Measurements from ENCODE around the gene ZNF566.
A peak's percentile ranks its signal among the peaks of the same experiment; 100 is the strongest.
"Not testable (repeated sequence)": the region's sequence is repeated elsewhere in the genome, so short reads cannot be mapped to it uniquely, and the experiment has no call there.

The ZNF566 gene

GRCh38 chr19:36492689-36493453 lies 3.5 kb upstream of the ZNF566 start:
- H3K9me3 ChIP-seq (ENCODE audit: control insufficient read depth, insufficient read depth, low read length); H3K27me3 ChIP-seq (ENCODE audit: control insufficient read depth, insufficient read depth, low read length); H3K9ac ChIP-seq (ENCODE audit: low read depth, low read length); H3K36me3 ChIP-seq (ENCODE audit: control insufficient read depth, insufficient read depth, low read length); H3K4me3 ChIP-seq (ENCODE audit: low read depth, low read length); H3K4me1 ChIP-seq (ENCODE audit: control insufficient read depth, insufficient read depth, low read length): not testable (repeated sequence)

DNA sequence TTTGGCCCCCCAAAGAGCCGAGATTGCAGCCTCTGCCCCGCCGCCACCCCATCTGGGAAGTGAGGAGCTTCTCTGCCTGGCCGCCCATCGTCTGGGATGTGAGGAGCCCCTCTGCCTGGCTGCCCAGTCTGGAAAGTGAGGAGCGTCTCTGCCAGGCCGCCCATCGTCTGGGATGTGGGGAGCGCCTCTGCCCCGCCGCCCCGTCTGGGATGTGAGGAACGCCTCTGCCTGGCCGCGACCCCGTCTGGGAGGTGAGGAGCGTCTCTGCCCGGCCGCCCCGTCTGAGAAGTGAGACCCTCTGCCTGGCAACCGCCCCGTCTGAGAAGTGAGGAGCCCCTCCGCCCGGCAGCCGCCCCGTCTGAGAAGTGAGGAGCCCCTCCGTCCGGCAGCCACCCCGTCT lies 1.5 kb upstream of the ZNF566 start:
- not testable (repeated sequence) for H3K4me3 ChIP-seq (ENCODE audit: low read depth, low read length)

GRCh38 chr19:36489920-36490415 lies 607 bp upstream of the ZNF566 start:
- H3K4me1 ChIP-seq (ENCODE audit: control insufficient read depth, insufficient read depth, low read length), result no peaks in the 10 kb centered on the region
- no peaks in the 10 kb centered on the region for H3K27me3 ChIP-seq (ENCODE audit: control insufficient read depth, insufficient read depth, low read length)
- no peaks in the 10 kb centered on the region for H3K9me3 ChIP-seq (ENCODE audit: control insufficient read depth, insufficient read depth, low read length)
- H3K4me3 ChIP-seq (ENCODE audit: low read depth, low read length), result peak overlapping the region; percentile 99
- H3K36me3 ChIP-seq (ENCODE audit: control insufficient read depth, insufficient read depth, low read length), result no peaks in the 10 kb centered on the region
- peak overlapping the region; percentile 95 for H3K9ac ChIP-seq (ENCODE audit: low read depth, low read length)

More for the DNA sequence above, 1.5 kb upstream of the ZNF566 start:
- H3K9me3 ChIP-seq (ENCODE audit: control insufficient read depth, insufficient read depth, low read length); H3K36me3 ChIP-seq (ENCODE audit: control insufficient read depth, insufficient read depth, low read length); H3K27me3 ChIP-seq (ENCODE audit: control insufficient read depth, insufficient read depth, low read length); H3K4me1 ChIP-seq (ENCODE audit: control insufficient read depth, insufficient read depth, low read length); H3K9ac ChIP-seq (ENCODE audit: low read depth, low read length): not testable (repeated sequence)

GRCh38 chr19:36488846-36489117 lies 579 bp downstream of the ZNF566 start:
- Histone ChIP-seq H3K27me3 (ENCODE audit: control insufficient read depth, insufficient read depth, low read length) (no peaks in the 10 kb centered on the region), H3K9ac (ENCODE audit: low read depth, low read length) (peak overlapping the region; percentile 95), H3K9me3 (ENCODE audit: control insufficient read depth, insufficient read depth, low read length) (no peaks in the 10 kb centered on the region), H3K4me3 (ENCODE audit: low read depth, low read length) (peak overlapping the region; percentile 99), H3K36me3 (ENCODE audit: control insufficient read depth, insufficient read depth, low read length) (no peaks in the 10 kb centered on the region), H3K4me1 (ENCODE audit: control insufficient read depth, insufficient read depth, low read length) (no peaks in the 10 kb centered on the region)

- Histone ChIP-seq H3K9me3 (ENCODE audit: control insufficient read depth, insufficient read depth, low read length) (no peaks in the 10 kb centered on the region), H3K36me3 (ENCODE audit: control insufficient read depth, insufficient read depth, low read length) (no peaks in the 10 kb centered on the region), H3K27me3 (ENCODE audit: control insufficient read depth, insufficient read depth, low read length) (no peaks in the 10 kb centered on the region), H3K4me3 (ENCODE audit: low read depth, low read length) (peak overlapping the region; percentile 99), H3K9ac (ENCODE audit: low read depth, low read length) (peak overlapping the region; percentile 95), H3K4me1 (ENCODE audit: control insufficient read depth, insufficient read depth, low read length) (no peaks in the 10 kb centered on the region)
Observed at GRCh38 chr19:36488118-36488845, 1.1 kb downstream of the ZNF566 start.

GRCh38 chr19:36483653-36484052 lies 5.7 kb downstream of the ZNF566 start:
- H3K9ac ChIP-seq (ENCODE audit: low read depth, low read length), result no peak overlapping the region
- no peak overlapping the region for H3K4me3 ChIP-seq (ENCODE audit: low read depth, low read length)
- no peaks in the 10 kb centered on the region for H3K36me3 ChIP-seq (ENCODE audit: control insufficient read depth, insufficient read depth, low read length)
- H3K27me3 ChIP-seq (ENCODE audit: control insufficient read depth, insufficient read depth, low read length), result no peaks in the 10 kb centered on the region
- no peaks in the 10 kb centered on the region for H3K4me1 ChIP-seq (ENCODE audit: control insufficient read depth, insufficient read depth, low read length)
- no peaks in the 10 kb centered on the region for H3K9me3 ChIP-seq (ENCODE audit: control insufficient read depth, insufficient read depth, low read length)

- Histone ChIP-seq H3K36me3 (ENCODE audit: control insufficient read depth, insufficient read depth, low read length) (no peaks in the 10 kb centered on the region), H3K9me3 (ENCODE audit: control insufficient read depth, insufficient read depth, low read length) (no peaks in the 10 kb centered on the region), H3K9ac (ENCODE audit: low read depth, low read length) (no peak overlapping the region), H3K4me3 (ENCODE audit: low read depth, low read length) (no peak overlapping the region), H3K27me3 (ENCODE audit: control insufficient read depth, insufficient read depth, low read length) (no peaks in the 10 kb centered on the region), H3K4me1 (ENCODE audit: control insufficient read depth, insufficient read depth, low read length) (no peaks in the 10 kb centered on the region)
Observed at GRCh38 chr19:36482876-36483275, 6.5 kb downstream of the ZNF566 start.

GRCh38 chr19:36460046-36460445 lies 29.3 kb downstream of the ZNF566 start:
- no peaks in the 10 kb centered on the region for H3K4me1 ChIP-seq (ENCODE audit: control insufficient read depth, insufficient read depth, low read length)
- no peak overlapping the region for H3K9ac ChIP-seq (ENCODE audit: low read depth, low read length)
- no peaks in the 10 kb centered on the region for H3K36me3 ChIP-seq (ENCODE audit: control insufficient read depth, insufficient read depth, low read length)
- H3K4me3 ChIP-seq (ENCODE audit: low read depth, low read length), result no peak overlapping the region
- H3K27me3 ChIP-seq (ENCODE audit: control insufficient read depth, insufficient read depth, low read length), result no peaks in the 10 kb centered on the region
- H3K9me3 ChIP-seq (ENCODE audit: control insufficient read depth, insufficient read depth, low read length), result no peaks in the 10 kb centered on the region

- Histone ChIP-seq H3K4me3 (ENCODE audit: low read depth, low read length) (no peak overlapping the region), H3K9ac (ENCODE audit: low read depth, low read length) (no peak overlapping the region), H3K9me3 (ENCODE audit: control insufficient read depth, insufficient read depth, low read length) (no peaks in the 10 kb centered on the region), H3K36me3 (ENCODE audit: control insufficient read depth, insufficient read depth, low read length) (no peaks in the 10 kb centered on the region), H3K27me3 (ENCODE audit: control insufficient read depth, insufficient read depth, low read length) (no peaks in the 10 kb centered on the region), H3K4me1 (ENCODE audit: control insufficient read depth, insufficient read depth, low read length) (no peaks in the 10 kb centered on the region)
Observed at GRCh38 chr19:36456831-36457230, 32.5 kb downstream of the ZNF566 start.

- peaks cover 11% of the 10 kb centered on the region for H3K9me3 ChIP-seq (ENCODE audit: control insufficient read depth, insufficient read depth, low read length)
- peaks cover 14% of the 10 kb centered on the region for H3K36me3 ChIP-seq (ENCODE audit: control insufficient read depth, insufficient read depth, low read length)
- H3K4me3 ChIP-seq (ENCODE audit: low read depth, low read length), result no peak overlapping the region
- H3K27me3 ChIP-seq (ENCODE audit: control insufficient read depth, insufficient read depth, low read length), result no peaks in the 10 kb centered on the region
- H3K9ac ChIP-seq (ENCODE audit: low read depth, low read length), result no peak overlapping the region
- H3K4me1 ChIP-seq (ENCODE audit: control insufficient read depth, insufficient read depth, low read length), result no peaks in the 10 kb centered on the region
Observed at GRCh38 chr19:36449059-36449670, 40.2 kb downstream of the ZNF566 start.

DNA sequence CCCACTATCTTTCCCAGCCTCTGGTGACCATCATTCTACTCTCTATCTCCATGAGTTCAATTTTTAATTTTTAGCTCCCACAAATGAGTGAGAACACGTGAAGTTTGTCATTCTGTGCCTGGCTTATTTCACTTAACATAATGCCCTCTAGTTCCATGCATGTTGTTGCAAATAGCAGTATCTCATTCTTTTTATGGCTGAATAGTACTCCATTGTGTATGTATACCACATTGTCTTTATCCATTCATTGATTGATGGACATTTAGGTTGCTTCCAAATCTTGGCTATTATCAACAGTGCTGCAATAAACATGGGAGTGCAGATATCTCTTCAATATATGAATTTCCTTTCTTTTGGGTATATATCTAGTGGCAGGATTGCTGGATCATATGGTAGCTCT lies 48.0 kb downstream of the ZNF566 start:
- no peak overlapping the region for H3K4me3 ChIP-seq (ENCODE audit: low read depth, low read length)
- H3K9me3 ChIP-seq (ENCODE audit: control insufficient read depth, insufficient read depth, low read length), result no peaks in the 10 kb centered on the region
- H3K36me3 ChIP-seq (ENCODE audit: control insufficient read depth, insufficient read depth, low read length), result no peaks in the 10 kb centered on the region
- no peaks in the 10 kb centered on the region for H3K4me1 ChIP-seq (ENCODE audit: control insufficient read depth, insufficient read depth, low read length)
- H3K9ac ChIP-seq (ENCODE audit: low read depth, low read length), result no peak overlapping the region
- no peaks in the 10 kb centered on the region for H3K27me3 ChIP-seq (ENCODE audit: control insufficient read depth, insufficient read depth, low read length)

- no peaks in the 10 kb centered on the region for H3K36me3 ChIP-seq (ENCODE audit: control insufficient read depth, insufficient read depth, low read length)
- H3K4me1 ChIP-seq (ENCODE audit: control insufficient read depth, insufficient read depth, low read length), result no peaks in the 10 kb centered on the region
- no peaks in the 10 kb centered on the region for H3K27me3 ChIP-seq (ENCODE audit: control insufficient read depth, insufficient read depth, low read length)
- no peak overlapping the region for H3K9ac ChIP-seq (ENCODE audit: low read depth, low read length)
- no peak overlapping the region for H3K4me3 ChIP-seq (ENCODE audit: low read depth, low read length)
- no peaks in the 10 kb centered on the region for H3K9me3 ChIP-seq (ENCODE audit: control insufficient read depth, insufficient read depth, low read length)
Observed at GRCh38 chr19:36436531-36436930, 52.8 kb downstream of the ZNF566 start.

Measured in iPS-15b (cell line).